GM12878 (cell line): ENCODE measurements around the gene UNC93B1. TPM values are rescaled to one million over a fixed set of nuclear protein-coding genes. Genes with fewer than 3 reads are reported as not detected.

Experiments
- BMI1 ChIP-seq: fragments of 450-650 bp; IDR thresholded peaks from 2 replicates; pipeline ENCODE4 v1.6.1; 2016; ENCODE audit warnings: mild to moderate bottlenecking, moderate library complexity, borderline replicate concordance
- CBFB ChIP-seq: IDR thresholded peaks from 2 replicates; pipeline ENCODE4 v1.6.1; 2016; ENCODE audit warnings: antibody characterized with exemption, low read depth
- CEBPB ChIP-seq, 2 experiments: fragments of 150-350 bp in 1 of 2; IDR thresholded peaks; 2 replicates each; pipeline ENCODE4 v1.6.1; 2012 to 2014; ENCODE audit warnings: low read depth in 2 of 2, low read length in 2 of 2, borderline replicate concordance in 1 of 2, inconsistent platforms in 1 of 2
- DPF2 ChIP-seq: fragments of 450-650 bp; IDR thresholded peaks from 2 replicates; pipeline ENCODE4 v1.6.1; 2017; ENCODE audit warnings: mild to moderate bottlenecking
- EED ChIP-seq: sonication (generic); IDR thresholded peaks from 2 replicates; pipeline ENCODE4 v1.6.1; 2016; ENCODE audit warnings: antibody characterized with exemption, low read depth
- ESRRA ChIP-seq: IDR thresholded peaks from 2 replicates; pipeline ENCODE4 v1.6.1; 2012; ENCODE audit warnings: mild to moderate bottlenecking, low read length, improper control_type of control experiment
- GABPA ChIP-seq: IDR thresholded peaks from 2 replicates; pipeline ENCODE4 v1.6.1; 2014; ENCODE audit warnings: antibody characterized with exemption, low read depth, mild to moderate bottlenecking, inconsistent platforms
- GATAD2B ChIP-seq: fragments of 450-650 bp; conservative IDR thresholded peaks from 2 replicates; pipeline ENCODE4 v1.6.1; 2017; ENCODE audit warnings: low read depth, mild to moderate bottlenecking, moderate library complexity
- HDGF ChIP-seq: fragments of 450-650 bp; IDR thresholded peaks from 2 replicates; pipeline ENCODE4 v1.6.1; 2016; ENCODE audit warnings: antibody characterized with exemption
- IKZF1 ChIP-seq: fragments of 450-650 bp; conservative IDR thresholded peaks from 2 replicates; pipeline ENCODE4 v1.6.1; 2017; ENCODE audit warnings: antibody characterized with exemption, mild to moderate bottlenecking
- KDM1A ChIP-seq: fragments of 200-600 bp; sonication (generic); IDR thresholded peaks from 2 replicates; pipeline ENCODE4 v1.6.1; 2016; ENCODE audit warnings: borderline replicate concordance
- POLR2AphosphoS2 ChIP-seq: IDR thresholded peaks from 2 replicates; pipeline ENCODE4 v1.6.1; 2011; ENCODE audit warnings: low read depth, mild to moderate bottlenecking, low read length, improper control_type of control experiment, moderate library complexity
- POU2F2 ChIP-seq: IDR thresholded peaks from 3 replicates; pipeline ENCODE4 v1.6.1; 2011; ENCODE audit warnings: low read depth, mild to moderate bottlenecking, low read length, borderline replicate concordance
- RAD21 ChIP-seq: IDR thresholded peaks from 2 replicates; pipeline ENCODE4 v1.6.1; 2011; ENCODE audit warnings: mild to moderate bottlenecking, low read depth, low read length, moderate library complexity; ENCODE audit not compliant: insufficient read depth
- RB1 ChIP-seq: fragments of 450-650 bp; formaldehyde crosslinking; IDR thresholded peaks from 2 replicates; pipeline ENCODE4 v1.6.1; 2017; ENCODE audit warnings: mild to moderate bottlenecking, borderline replicate concordance
- RELA ChIP-seq: fragments of 450-650 bp; IDR thresholded peaks from 2 replicates; pipeline ENCODE4 v1.8.0; 2014; ENCODE audit warnings: borderline replicate concordance; ENCODE audit not compliant: partially characterized antibody
- SMAD1 ChIP-seq: fragments of 450-650 bp; IDR thresholded peaks from 2 replicates; pipeline ENCODE4 v1.6.1; 2018; ENCODE audit warnings: mild to moderate bottlenecking, low read depth; ENCODE audit not compliant: partially characterized antibody
- TCF7 ChIP-seq: IDR thresholded peaks from 2 replicates; pipeline ENCODE4 v1.6.1; 2014; ENCODE audit warnings: antibody characterized with exemption, borderline replicate concordance
- YBX1 ChIP-seq: fragments of 450-650 bp; IDR thresholded peaks from 2 replicates; pipeline ENCODE4 v1.6.1; 2016; ENCODE audit warnings: antibody characterized with exemption
- ZNF384 ChIP-seq: IDR thresholded peaks from 2 replicates; pipeline ENCODE4 v1.6.1; 2012; ENCODE audit warnings: low read depth, mild to moderate bottlenecking, low read length, improper control_type of control experiment, borderline replicate concordance
- polyA plus RNA-seq, 11 experiments: library from polyadenylated mRNA; depleted of rRNA in 4 of 11; unstranded in 6 of 11; stranded (reverse) in 5 of 11; fragments of >200 nt; fragmentation: Nextera tagmentation in 4 of 11; fragmentation: Illumina TruSeq in 1 of 11; extraction: Ambion mirVana in 4 of 11; extraction: Trizol in 1 of 11; gene quantifications; 1 replicate in 1 of 11; 2 replicates in 10 of 11; pipeline versions ENCODE4 v1.2.1 to v1.2.3, GENCODE V29; 2011 to 2016; ENCODE audit warnings: inconsistent platforms in 2 of 11, missing spikeins in 2 of 11, low read depth in 1 of 11
- total RNA-seq, 4 experiments: library from RNA; depleted of rRNA in 3 of 4; stranded (reverse); fragments of >200 nt in 3 of 4; fragmentation: Illumina TruSeq in 1 of 4; extraction: Trizol in 1 of 4; gene quantifications; 2 replicates each; pipeline versions ENCODE4 v1.2.1 to v1.2.3, GENCODE V29; 2013 to 2021
- TF ChIP-seq, protein P1 (sequence below): fragments of 450-650 bp; IDR thresholded peaks from 2 replicates; pipeline ENCODE4 v1.6.1; 2017; ENCODE audit warnings: mild to moderate bottlenecking
- TF ChIP-seq, protein P2 (sequence below): IDR thresholded peaks from 2 replicates; pipeline ENCODE4 v1.6.1; 2011; ENCODE audit warnings: mild to moderate bottlenecking, low read depth, low read length, moderate library complexity; ENCODE audit not compliant: insufficient replicate concordance
- TF ChIP-seq, protein P3 (sequence below): fragments of 450-650 bp; IDR thresholded peaks from 2 replicates; pipeline ENCODE4 v1.6.1; 2018; ENCODE audit warnings: mild to moderate bottlenecking, low read depth, moderate library complexity; ENCODE audit not compliant: partially characterized antibody
- TF ChIP-seq, protein P4 (sequence below): fragments of 450-650 bp; IDR thresholded peaks from 2 replicates; pipeline ENCODE4 v1.6.1; 2017; ENCODE audit warnings: low read depth, mild to moderate bottlenecking, moderate library complexity

The UNC93B1 gene
- total and polyA plus RNA-seq, 10 of the 15 experiments (the other 5 are each of a cell fraction or from before 2014, with no cell fraction given), result 1.3 to 79.7 (median 36.3) TPM

DNA sequence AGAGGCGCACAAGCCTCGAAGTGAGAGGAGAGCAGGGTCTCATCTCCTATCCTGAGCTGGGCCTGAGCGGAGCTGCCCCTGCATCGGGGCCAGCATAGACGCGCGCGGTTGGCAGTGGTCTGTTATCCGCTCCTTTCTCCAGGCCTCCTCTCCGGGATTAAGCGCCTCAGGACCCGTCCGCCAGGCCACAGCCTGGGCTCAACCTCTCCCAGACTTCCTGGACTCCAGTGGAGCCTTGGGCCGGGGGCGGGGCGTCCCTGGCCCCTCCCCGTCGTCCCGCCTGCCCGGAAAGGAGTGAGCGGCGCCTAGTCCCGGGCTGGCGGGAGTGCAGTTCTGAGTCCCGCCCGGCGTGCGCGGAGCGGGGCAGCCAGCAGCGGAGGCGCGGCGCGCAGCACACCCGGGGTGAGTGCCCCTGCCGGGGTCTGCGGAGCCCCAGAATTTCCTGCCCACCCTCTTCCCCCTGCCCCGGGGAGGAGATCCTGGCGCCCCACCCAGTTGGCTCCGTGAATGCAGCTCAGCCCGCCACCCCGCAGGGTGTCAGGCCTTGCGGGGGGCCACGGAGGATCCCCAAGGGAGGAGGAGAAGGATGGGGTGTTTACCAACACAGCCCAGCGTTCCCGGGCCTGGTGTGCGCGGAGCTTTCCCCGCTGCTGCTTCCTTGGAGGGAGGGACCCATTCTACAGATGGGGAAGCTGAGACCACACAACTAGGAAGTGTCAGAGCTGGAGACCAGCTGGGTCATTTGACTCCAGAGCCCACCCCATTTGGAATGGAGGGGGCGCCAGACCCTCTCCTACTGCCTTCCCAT, 35.0 kb upstream of the UNC93B1 start, which contains the start of gene TCIRG1 (continued):
- TF ChIP-seq, protein P1, sequence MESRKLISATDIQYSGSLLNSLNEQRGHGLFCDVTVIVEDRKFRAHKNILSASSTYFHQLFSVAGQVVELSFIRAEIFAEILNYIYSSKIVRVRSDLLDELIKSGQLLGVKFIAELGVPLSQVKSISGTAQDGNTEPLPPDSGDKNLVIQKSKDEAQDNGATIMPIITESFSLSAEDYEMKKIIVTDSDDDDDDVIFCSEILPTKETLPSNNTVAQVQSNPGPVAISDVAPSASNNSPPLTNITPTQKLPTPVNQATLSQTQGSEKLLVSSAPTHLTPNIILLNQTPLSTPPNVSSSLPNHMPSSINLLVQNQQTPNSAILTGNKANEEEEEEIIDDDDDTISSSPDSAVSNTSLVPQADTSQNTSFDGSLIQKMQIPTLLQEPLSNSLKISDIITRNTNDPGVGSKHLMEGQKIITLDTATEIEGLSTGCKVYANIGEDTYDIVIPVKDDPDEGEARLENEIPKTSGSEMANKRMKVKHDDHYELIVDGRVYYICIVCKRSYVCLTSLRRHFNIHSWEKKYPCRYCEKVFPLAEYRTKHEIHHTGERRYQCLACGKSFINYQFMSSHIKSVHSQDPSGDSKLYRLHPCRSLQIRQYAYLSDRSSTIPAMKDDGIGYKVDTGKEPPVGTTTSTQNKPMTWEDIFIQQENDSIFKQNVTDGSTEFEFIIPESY, result no peak
- TF ChIP-seq HDGF (no peak), TCF7 (no peak), DPF2 (peak; percentile 64; the same call in 1 of the 2 replicates), GATAD2B (peak; percentile 58; the same call in 1 of the 2 replicates), BMI1 (no peak), POLR2AphosphoS2 (peak; percentile 64; the same call in 1 of the 2 replicates), POU2F2 (no peak; the same call in 2 of the 3 replicates), EED (peak; percentile 44), IKZF1 (peak; percentile 73), ZNF384 (no peak), GABPA (no peak), CEBPB (IDR thresholded peaks at IDR 0.05; ENCODE audit: borderline replicate concordance in 1 of 2, low read depth in 2 of 2, low read length in 2 of 2) (no peak), RB1 (peak; percentile 33; the same call in 1 of the 2 replicates), RELA (no peak), SMAD1 (no peak), ESRRA (no peak), RAD21 (no peak), YBX1 (no peak), KDM1A (no peak), CBFB (no peak)
- TF ChIP-seq, protein P2, sequence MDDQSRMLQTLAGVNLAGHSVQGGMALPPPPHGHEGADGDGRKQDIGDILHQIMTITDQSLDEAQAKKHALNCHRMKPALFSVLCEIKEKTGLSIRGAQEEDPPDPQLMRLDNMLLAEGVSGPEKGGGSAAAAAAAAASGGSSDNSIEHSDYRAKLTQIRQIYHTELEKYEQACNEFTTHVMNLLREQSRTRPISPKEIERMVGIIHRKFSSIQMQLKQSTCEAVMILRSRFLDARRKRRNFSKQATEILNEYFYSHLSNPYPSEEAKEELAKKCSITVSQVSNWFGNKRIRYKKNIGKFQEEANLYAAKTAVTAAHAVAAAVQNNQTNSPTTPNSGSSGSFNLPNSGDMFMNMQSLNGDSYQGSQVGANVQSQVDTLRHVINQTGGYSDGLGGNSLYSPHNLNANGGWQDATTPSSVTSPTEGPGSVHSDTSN, result no peak
- TF ChIP-seq, protein P3, sequence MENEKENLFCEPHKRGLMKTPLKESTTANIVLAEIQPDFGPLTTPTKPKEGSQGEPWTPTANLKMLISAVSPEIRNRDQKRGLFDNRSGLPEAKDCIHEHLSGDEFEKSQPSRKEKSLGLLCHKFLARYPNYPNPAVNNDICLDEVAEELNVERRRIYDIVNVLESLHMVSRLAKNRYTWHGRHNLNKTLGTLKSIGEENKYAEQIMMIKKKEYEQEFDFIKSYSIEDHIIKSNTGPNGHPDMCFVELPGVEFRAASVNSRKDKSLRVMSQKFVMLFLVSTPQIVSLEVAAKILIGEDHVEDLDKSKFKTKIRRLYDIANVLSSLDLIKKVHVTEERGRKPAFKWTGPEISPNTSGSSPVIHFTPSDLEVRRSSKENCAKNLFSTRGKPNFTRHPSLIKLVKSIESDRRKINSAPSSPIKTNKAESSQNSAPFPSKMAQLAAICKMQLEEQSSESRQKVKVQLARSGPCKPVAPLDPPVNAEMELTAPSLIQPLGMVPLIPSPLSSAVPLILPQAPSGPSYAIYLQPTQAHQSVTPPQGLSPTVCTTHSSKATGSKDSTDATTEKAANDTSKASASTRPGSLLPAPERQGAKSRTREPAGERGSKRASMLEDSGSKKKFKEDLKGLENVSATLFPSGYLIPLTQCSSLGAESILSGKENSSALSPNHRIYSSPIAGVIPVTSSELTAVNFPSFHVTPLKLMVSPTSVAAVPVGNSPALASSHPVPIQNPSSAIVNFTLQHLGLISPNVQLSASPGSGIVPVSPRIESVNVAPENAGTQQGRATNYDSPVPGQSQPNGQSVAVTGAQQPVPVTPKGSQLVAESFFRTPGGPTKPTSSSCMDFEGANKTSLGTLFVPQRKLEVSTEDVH, result no peak
- TF ChIP-seq, protein P4, sequence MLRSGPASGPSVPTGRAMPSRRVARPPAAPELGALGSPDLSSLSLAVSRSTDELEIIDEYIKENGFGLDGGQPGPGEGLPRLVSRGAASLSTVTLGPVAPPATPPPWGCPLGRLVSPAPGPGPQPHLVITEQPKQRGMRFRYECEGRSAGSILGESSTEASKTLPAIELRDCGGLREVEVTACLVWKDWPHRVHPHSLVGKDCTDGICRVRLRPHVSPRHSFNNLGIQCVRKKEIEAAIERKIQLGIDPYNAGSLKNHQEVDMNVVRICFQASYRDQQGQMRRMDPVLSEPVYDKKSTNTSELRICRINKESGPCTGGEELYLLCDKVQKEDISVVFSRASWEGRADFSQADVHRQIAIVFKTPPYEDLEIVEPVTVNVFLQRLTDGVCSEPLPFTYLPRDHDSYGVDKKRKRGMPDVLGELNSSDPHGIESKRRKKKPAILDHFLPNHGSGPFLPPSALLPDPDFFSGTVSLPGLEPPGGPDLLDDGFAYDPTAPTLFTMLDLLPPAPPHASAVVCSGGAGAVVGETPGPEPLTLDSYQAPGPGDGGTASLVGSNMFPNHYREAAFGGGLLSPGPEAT, result peak; percentile 36
